Embryonic facial prominence (tissue), 1 donor: ENCODE data around the gene CACNA2D3.
"Not testable (repeated sequence)": the region's sequence is repeated elsewhere in the genome, so short reads cannot be mapped to it uniquely, and the experiment has no call there.

Source experiments
- DNase-seq: peaks from one replicate; pipeline ENCODE4 v3.0.0-alpha.2; 2016; ENCODE audit errors: extremely low spot score

Gene CACNA2D3

GRCh38 chr3:55069950-55070349 is 947.6 kb downstream of the CACNA2D3 start:
- no peak for DNase-seq

GRCh38 chr3:55074796-55075195 is 952.4 kb downstream of the CACNA2D3 start:
- DNase-seq: no peak

- DNase-seq: no peak
These were observed 953.5 kb downstream of the CACNA2D3 start for GRCh38 chr3:55075846-55076245.

GRCh38 chr3:55077726-55078125 is 955.4 kb downstream of the CACNA2D3 start:
- DNase-seq: no peak

- no peak for DNase-seq
These were observed 956.5 kb downstream of the CACNA2D3 start for GRCh38 chr3:55078876-55079275.

- no peak for DNase-seq
These were observed 962.9 kb downstream of the CACNA2D3 start for GRCh38 chr3:55085231-55085630.

GRCh38 chr3:55089211-55089610 is 966.9 kb downstream of the CACNA2D3 start:
- DNase-seq: no peak

- DNase-seq: no peak
These were observed 967.9 kb downstream of the CACNA2D3 start for GRCh38 chr3:55090291-55090690.

- DNase-seq: no peak
These were observed 968.4 kb downstream of the CACNA2D3 start for GRCh38 chr3:55090746-55091145.

- no peak for DNase-seq
These were observed 969.3 kb downstream of the CACNA2D3 start for GRCh38 chr3:55091381-55092225.

- DNase-seq: no peak
These were observed 972.3 kb downstream of the CACNA2D3 start for GRCh38 chr3:55094676-55095075.

GRCh38 chr3:55097441-55097840 is 975.1 kb downstream of the CACNA2D3 start:
- no peak for DNase-seq

- no peak for DNase-seq
These were observed 983.3 kb downstream of the CACNA2D3 start for GRCh38 chr3:55105647-55106046.

GRCh38 chr3:55107187-55107586 is 984.8 kb downstream of the CACNA2D3 start:
- no peak for DNase-seq

GRCh38 chr3:55111906-55112305 is 989.6 kb downstream of the CACNA2D3 start:
- DNase-seq: not testable (repeated sequence)

- no peak for DNase-seq
These were observed 996.1 kb downstream of the CACNA2D3 start for GRCh38 chr3:55118451-55118850.

GRCh38 chr3:55119268-55119667 is 996.9 kb downstream of the CACNA2D3 start:
- no peak for DNase-seq

- no peak for DNase-seq
These were observed 1000.0 kb downstream of the CACNA2D3 start for GRCh38 chr3:55122312-55122711.
